Measurements from ENCODE around the gene SLX4IP.
A peak's percentile ranks its signal among the peaks of the same experiment; 100 is the strongest.

DNA sequence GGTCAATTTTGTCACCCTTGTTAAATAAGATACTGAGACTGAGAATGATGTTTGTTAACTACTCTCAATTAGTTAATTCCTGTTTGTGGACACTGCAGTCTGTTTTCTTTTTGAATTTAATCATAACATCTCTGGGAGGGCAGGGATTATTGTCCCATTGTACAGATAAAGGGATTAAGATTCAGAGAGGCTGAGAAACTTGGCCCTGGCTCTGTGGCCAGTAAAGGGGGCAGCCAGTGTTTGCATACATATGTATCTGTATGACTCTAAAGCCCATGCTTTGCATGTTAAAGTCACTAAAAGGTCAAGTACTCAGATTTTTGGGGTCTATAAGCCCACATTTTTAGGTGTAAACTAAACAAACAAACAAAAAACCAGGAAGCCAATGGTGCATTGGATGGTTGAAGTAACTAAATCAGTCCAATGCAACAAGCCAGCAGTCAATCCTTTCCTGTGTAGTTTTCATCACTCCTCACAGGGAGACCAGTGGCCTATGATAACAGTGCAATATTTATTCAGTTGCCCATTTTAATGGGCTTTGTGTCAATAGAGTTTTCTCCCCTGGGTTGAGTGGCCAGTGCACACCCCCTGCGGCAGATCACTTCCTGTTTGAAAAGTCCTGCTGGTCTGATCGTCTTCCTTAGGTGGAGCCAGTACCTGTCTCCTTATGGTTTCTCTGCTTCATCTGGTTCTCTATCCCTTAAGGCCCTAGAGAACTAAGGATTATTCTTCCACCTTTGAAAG lies 106.7 kb downstream of the SLX4IP start:
- TF ChIP-seq, protein P1, sequence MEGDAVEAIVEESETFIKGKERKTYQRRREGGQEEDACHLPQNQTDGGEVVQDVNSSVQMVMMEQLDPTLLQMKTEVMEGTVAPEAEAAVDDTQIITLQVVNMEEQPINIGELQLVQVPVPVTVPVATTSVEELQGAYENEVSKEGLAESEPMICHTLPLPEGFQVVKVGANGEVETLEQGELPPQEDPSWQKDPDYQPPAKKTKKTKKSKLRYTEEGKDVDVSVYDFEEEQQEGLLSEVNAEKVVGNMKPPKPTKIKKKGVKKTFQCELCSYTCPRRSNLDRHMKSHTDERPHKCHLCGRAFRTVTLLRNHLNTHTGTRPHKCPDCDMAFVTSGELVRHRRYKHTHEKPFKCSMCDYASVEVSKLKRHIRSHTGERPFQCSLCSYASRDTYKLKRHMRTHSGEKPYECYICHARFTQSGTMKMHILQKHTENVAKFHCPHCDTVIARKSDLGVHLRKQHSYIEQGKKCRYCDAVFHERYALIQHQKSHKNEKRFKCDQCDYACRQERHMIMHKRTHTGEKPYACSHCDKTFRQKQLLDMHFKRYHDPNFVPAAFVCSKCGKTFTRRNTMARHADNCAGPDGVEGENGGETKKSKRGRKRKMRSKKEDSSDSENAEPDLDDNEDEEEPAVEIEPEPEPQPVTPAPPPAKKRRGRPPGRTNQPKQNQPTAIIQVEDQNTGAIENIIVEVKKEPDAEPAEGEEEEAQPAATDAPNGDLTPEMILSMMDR (IDR thresholded peaks at IDR 0.05), result no peak
- TF ChIP-seq POLR2A (IDR thresholded peaks at IDR 0.05; ENCODE audit: low read length) (no peak), HEYL (CRISPR knock-in tag; IDR thresholded peaks at IDR 0.05) (no peak), RNF2 (IDR thresholded peaks at IDR 0.05; ENCODE audit: borderline replicate concordance, low read depth) (no peak), RFX5 (IDR thresholded peaks at IDR 0.05) (no peak), EP300 (IDR thresholded peaks at IDR 0.05) (peak in 1 of 2 experiments; percentile 38; a peak in 2 of 5 replicates), NFE2L2 (conservative IDR thresholded peaks at IDR 0.05; ENCODE audit: low read length) (no peak), SMC3 (IDR thresholded peaks at IDR 0.05) (no peak), MAFK (IDR thresholded peaks at IDR 0.05; ENCODE audit: partially characterized antibody) (no peak), HDAC2 (IDR thresholded peaks at IDR 0.05) (no peak)
- TF ChIP-seq, protein P2, sequence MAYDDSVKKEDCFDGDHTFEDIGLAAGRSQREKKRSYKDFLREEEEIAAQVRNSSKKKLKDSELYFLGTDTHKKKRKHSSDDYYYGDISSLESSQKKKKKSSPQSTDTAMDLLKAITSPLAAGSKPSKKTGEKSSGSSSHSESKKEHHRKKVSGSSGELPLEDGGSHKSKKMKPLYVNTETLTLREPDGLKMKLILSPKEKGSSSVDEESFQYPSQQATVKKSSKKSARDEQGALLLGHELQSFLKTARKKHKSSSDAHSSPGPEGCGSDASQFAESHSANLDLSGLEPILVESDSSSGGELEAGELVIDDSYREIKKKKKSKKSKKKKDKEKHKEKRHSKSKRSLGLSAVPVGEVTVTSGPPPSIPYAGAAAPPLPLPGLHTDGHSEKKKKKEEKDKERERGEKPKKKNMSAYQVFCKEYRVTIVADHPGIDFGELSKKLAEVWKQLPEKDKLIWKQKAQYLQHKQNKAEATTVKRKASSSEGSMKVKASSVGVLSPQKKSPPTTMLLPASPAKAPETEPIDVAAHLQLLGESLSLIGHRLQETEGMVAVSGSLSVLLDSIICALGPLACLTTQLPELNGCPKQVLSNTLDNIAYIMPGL (CRISPR knock-in tag; IDR thresholded peaks at IDR 0.05; ENCODE audit: borderline replicate concordance), result no peak
- TF ChIP-seq, protein P3, sequence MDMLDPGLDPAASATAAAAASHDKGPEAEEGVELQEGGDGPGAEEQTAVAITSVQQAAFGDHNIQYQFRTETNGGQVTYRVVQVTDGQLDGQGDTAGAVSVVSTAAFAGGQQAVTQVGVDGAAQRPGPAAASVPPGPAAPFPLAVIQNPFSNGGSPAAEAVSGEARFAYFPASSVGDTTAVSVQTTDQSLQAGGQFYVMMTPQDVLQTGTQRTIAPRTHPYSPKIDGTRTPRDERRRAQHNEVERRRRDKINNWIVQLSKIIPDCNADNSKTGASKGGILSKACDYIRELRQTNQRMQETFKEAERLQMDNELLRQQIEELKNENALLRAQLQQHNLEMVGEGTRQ (IDR thresholded peaks at IDR 0.05), result no peak
- TF ChIP-seq, protein P4, sequence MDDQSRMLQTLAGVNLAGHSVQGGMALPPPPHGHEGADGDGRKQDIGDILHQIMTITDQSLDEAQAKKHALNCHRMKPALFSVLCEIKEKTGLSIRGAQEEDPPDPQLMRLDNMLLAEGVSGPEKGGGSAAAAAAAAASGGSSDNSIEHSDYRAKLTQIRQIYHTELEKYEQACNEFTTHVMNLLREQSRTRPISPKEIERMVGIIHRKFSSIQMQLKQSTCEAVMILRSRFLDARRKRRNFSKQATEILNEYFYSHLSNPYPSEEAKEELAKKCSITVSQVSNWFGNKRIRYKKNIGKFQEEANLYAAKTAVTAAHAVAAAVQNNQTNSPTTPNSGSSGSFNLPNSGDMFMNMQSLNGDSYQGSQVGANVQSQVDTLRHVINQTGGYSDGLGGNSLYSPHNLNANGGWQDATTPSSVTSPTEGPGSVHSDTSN (IDR thresholded peaks at IDR 0.05), result no peak
- TF ChIP-seq, protein P5, sequence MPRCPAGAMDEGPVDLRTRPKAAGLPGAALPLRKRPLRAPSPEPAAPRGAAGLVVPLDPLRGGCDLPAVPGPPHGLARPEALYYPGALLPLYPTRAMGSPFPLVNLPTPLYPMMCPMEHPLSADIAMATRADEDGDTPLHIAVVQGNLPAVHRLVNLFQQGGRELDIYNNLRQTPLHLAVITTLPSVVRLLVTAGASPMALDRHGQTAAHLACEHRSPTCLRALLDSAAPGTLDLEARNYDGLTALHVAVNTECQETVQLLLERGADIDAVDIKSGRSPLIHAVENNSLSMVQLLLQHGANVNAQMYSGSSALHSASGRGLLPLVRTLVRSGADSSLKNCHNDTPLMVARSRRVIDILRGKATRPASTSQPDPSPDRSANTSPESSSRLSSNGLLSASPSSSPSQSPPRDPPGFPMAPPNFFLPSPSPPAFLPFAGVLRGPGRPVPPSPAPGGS (IDR thresholded peaks at IDR 0.05), result no peak
